ENCODE measurements around the gene CLDN6. TPM values are rescaled to one million over a fixed set of nuclear protein-coding genes. Genes with fewer than 3 reads are reported as not detected.

CLDN6 gene
- total and polyA plus RNA-seq, 7 experiments from 2014 or later, result not detected

- ChIA-PET POLR2A (interaction anchor here (1.7 kb wide), 1 partner anchor 10 kb away, joined by 4 read pairs; the partner anchor contains the start of genes HCFC1R1 and THOC6), CTCF (interaction anchor here (1.1 kb wide), 1 partner anchor 9 kb away, joined by 4 read pairs; no protein-coding TSS in a partner anchor)
- Mint-ChIP-seq H3K9me3 (no peaks in the 10 kb centered on the region), H3K4me3 (peak within 1 kb of the TSS in 3 of 10 donors; percentile 40 to 56 (median 55)), H3K4me1 (peaks cover 5 to 23% (median 12%) of the 10 kb centered on the region in 7 donors), H3K36me3 (no peaks in the 10 kb centered on the region), H3K27me3 (peaks cover 0 to 26% (median 3%) of the 10 kb centered on the region in 5 donors), H3K27ac (no peak within 1 kb of the TSS)
- intact Hi-C loops (cut with micrococcal nuclease), result no loop called here
- Histone ChIP-seq H3K4me3 (ENCODE audit: low read length) (no peak within 1 kb of the TSS), H3K9me3 (ENCODE audit: control insufficient read depth in 2 of 3, low read length in 3 of 3) (no peaks in the 10 kb centered on the region), H3K27me3 (ENCODE audit: control insufficient read depth in 2 of 2, insufficient read depth in 2 of 2, low read length in 2 of 2) (no peaks in the 10 kb centered on the region), H3K4me1 (ENCODE audit: control insufficient read depth in 2 of 2, insufficient read depth in 2 of 2, low read length in 2 of 2) (peaks cover 9% of the 10 kb centered on the region in 2 donors), H3K27ac (ENCODE audit: low read depth, low read length) (no peak within 1 kb of the TSS), H3K36me3 (ENCODE audit: control insufficient read depth in 2 of 3, insufficient read depth in 3 of 3, low read length in 3 of 3) (no peaks in the 10 kb centered on the region)
- DNase-seq, result no peak
- ATAC-seq, result peak; percentile 42
Measured at GRCh38 chr16:3012828-3013420, 5.1 kb downstream of the CLDN6 start, which contains the start of gene CLDN9. Gene CLDN9, plus strand, starts transcription at chr16:3012923. Its CDS starts 440 bp downstream, at chr16:3013363.

GRCh38 chr16:3012246-3012645 is 5.7 kb downstream of the CLDN6 start:
- DNase-seq (no peak), ATAC-seq (no peak)
- no peak overlapping the region for H3K4me3 ChIP-seq (ENCODE audit: low read length)
- no peaks in the 10 kb centered on the region for H3K9me3 ChIP-seq (ENCODE audit: control insufficient read depth in 2 of 3, low read length in 3 of 3)
- H3K27ac ChIP-seq (ENCODE audit: low read depth, low read length), result no peak overlapping the region
- H3K9me3 Mint-ChIP-seq, result no peaks in the 10 kb centered on the region
- no peaks in the 10 kb centered on the region for H3K27me3 ChIP-seq (ENCODE audit: control insufficient read depth in 2 of 2, insufficient read depth in 2 of 2, low read length in 2 of 2)
- peak overlapping the region in 3 of 10 donors; percentile 40 to 56 (median 55) for H3K4me3 Mint-ChIP-seq
- no peaks in the 10 kb centered on the region for H3K36me3 ChIP-seq (ENCODE audit: control insufficient read depth in 2 of 3, insufficient read depth in 3 of 3, low read length in 3 of 3)
- ChIA-PET CTCF (interaction anchor here (1.1 kb wide), 1 partner anchor 8 kb away, joined by 4 read pairs; no protein-coding TSS in a partner anchor), POLR2A (interaction anchor here (1.0 to 1.7 kb wide), 2 partner anchors 11 to 122 kb away, joined by 4 read pairs; partner anchors contain the start of genes HCFC1R1, THOC6 and ZNF213)
- no peak overlapping the region for H3K27ac Mint-ChIP-seq
- peaks cover 0 to 26% (median 5%) of the 10 kb centered on the region in 5 donors for H3K27me3 Mint-ChIP-seq
- H3K4me1 Mint-ChIP-seq, result peaks cover 12 to 28% (median 18%) of the 10 kb centered on the region in 7 donors
- no peaks in the 10 kb centered on the region for H3K36me3 Mint-ChIP-seq
- intact Hi-C loops (cut with micrococcal nuclease), result no loop called here
- H3K4me1 ChIP-seq (ENCODE audit: control insufficient read depth in 2 of 2, insufficient read depth in 2 of 2, low read length in 2 of 2), result peaks cover 16% of the 10 kb centered on the region in 2 donors

GRCh38 chr16:3010510-3010909 is 7.5 kb downstream of the CLDN6 start:
- ChIA-PET POLR2A (interaction anchor here (0.6 to 2.1 kb wide), 4 partner anchors 10 to 301 kb away, joined by 3 to 12 read pairs (median 4); partner anchors contain the start of gene TNFRSF12A), CTCF (interaction anchor here (1.5 kb wide), 1 partner anchor 18 kb away, joined by 3 read pairs; no protein-coding TSS in a partner anchor)
- no peaks in the 10 kb centered on the region for H3K9me3 ChIP-seq (ENCODE audit: control insufficient read depth in 2 of 3, low read length in 3 of 3)
- ATAC-seq (no peak), DNase-seq (no peak)
- H3K4me1 ChIP-seq (ENCODE audit: control insufficient read depth in 2 of 2, insufficient read depth in 2 of 2, low read length in 2 of 2), result peaks cover 21 to 23% of the 10 kb centered on the region in 2 donors
- H3K36me3 ChIP-seq (ENCODE audit: control insufficient read depth in 2 of 3, insufficient read depth in 3 of 3, low read length in 3 of 3), result no peaks in the 10 kb centered on the region
- no peak overlapping the region for H3K4me3 ChIP-seq (ENCODE audit: low read length)
- peaks cover 0 to 24% (median 5%) of the 10 kb centered on the region in 5 donors for H3K27me3 Mint-ChIP-seq
- no peaks in the 10 kb centered on the region for H3K9me3 Mint-ChIP-seq
- H3K27ac ChIP-seq (ENCODE audit: low read depth, low read length), result no peak overlapping the region
- H3K4me3 Mint-ChIP-seq, result no peak overlapping the region
- no peak overlapping the region for H3K27ac Mint-ChIP-seq
- intact Hi-C loops (cut with micrococcal nuclease), result no loop called here
- H3K4me1 Mint-ChIP-seq, result peaks cover 18 to 34% (median 24%) of the 10 kb centered on the region in 7 donors
- H3K36me3 Mint-ChIP-seq, result peaks cover 0 to 1% (median 0%) of the 10 kb centered on the region in 5 donors
- no peaks in the 10 kb centered on the region for H3K27me3 ChIP-seq (ENCODE audit: control insufficient read depth in 2 of 2, insufficient read depth in 2 of 2, low read length in 2 of 2)

- no peaks in the 10 kb centered on the region for H3K9me3 ChIP-seq (ENCODE audit: control insufficient read depth in 2 of 3, low read length in 3 of 3)
- Mint-ChIP-seq H3K4me1 (peaks cover 18 to 34% (median 24%) of the 10 kb centered on the region in 7 donors), H3K27ac (no peak overlapping the region), H3K4me3 (no peak overlapping the region), H3K36me3 (peaks cover 0 to 1% (median 0%) of the 10 kb centered on the region in 5 donors), H3K9me3 (no peaks in the 10 kb centered on the region), H3K27me3 (peaks cover 0 to 24% (median 5%) of the 10 kb centered on the region in 5 donors)
- H3K36me3 ChIP-seq (ENCODE audit: control insufficient read depth in 2 of 3, insufficient read depth in 3 of 3, low read length in 3 of 3), result no peaks in the 10 kb centered on the region
- H3K4me3 ChIP-seq (ENCODE audit: low read length), result no peak overlapping the region
- DNase-seq (no peak), ATAC-seq (no peak)
- intact Hi-C loops (cut with micrococcal nuclease), result no loop called here
- ChIA-PET POLR2A (interaction anchor here (0.6 to 2.1 kb wide), 4 partner anchors 11 to 301 kb away, joined by 3 to 12 read pairs (median 4); partner anchors contain the start of gene TNFRSF12A), CTCF (interaction anchor here (1.5 kb wide), 1 partner anchor 19 kb away, joined by 3 read pairs; no protein-coding TSS in a partner anchor)
- no peak overlapping the region for H3K27ac ChIP-seq (ENCODE audit: low read depth, low read length)
- H3K4me1 ChIP-seq (ENCODE audit: control insufficient read depth in 2 of 2, insufficient read depth in 2 of 2, low read length in 2 of 2), result peaks cover 21 to 23% of the 10 kb centered on the region in 2 donors
- no peaks in the 10 kb centered on the region for H3K27me3 ChIP-seq (ENCODE audit: control insufficient read depth in 2 of 2, insufficient read depth in 2 of 2, low read length in 2 of 2)
Measured at GRCh38 chr16:3009568-3010390, 8.2 kb downstream of the CLDN6 start.

GRCh38 chr16:3008690-3009037 is 9.3 kb downstream of the CLDN6 start:
- H3K27ac Mint-ChIP-seq, result no peak overlapping the region
- no peaks in the 10 kb centered on the region for H3K36me3 ChIP-seq (ENCODE audit: control insufficient read depth in 2 of 3, insufficient read depth in 3 of 3, low read length in 3 of 3)
- DNase-seq, result no peak
- no peak overlapping the region for H3K4me3 ChIP-seq (ENCODE audit: low read length)
- peaks cover 21 to 23% of the 10 kb centered on the region in 2 donors for H3K4me1 ChIP-seq (ENCODE audit: control insufficient read depth in 2 of 2, insufficient read depth in 2 of 2, low read length in 2 of 2)
- CTCF ChIA-PET, result interaction anchor here (1.0 to 2.0 kb wide), 2 partner anchors 19 to 25 kb away, joined by 3 to 8 read pairs; no protein-coding TSS in a partner anchor
- peaks cover 18 to 35% (median 28%) of the 10 kb centered on the region in 7 donors for H3K4me1 Mint-ChIP-seq
- H3K9me3 Mint-ChIP-seq, result no peaks in the 10 kb centered on the region
- intact Hi-C loops (cut with micrococcal nuclease), result no loop called here
- peak overlapping the region in 7 of 10 donors; percentile 68 to 83 (median 73) for H3K4me3 Mint-ChIP-seq
- no peak overlapping the region for H3K27ac ChIP-seq (ENCODE audit: low read depth, low read length)
- no peaks in the 10 kb centered on the region for H3K27me3 ChIP-seq (ENCODE audit: control insufficient read depth in 2 of 2, insufficient read depth in 2 of 2, low read length in 2 of 2)
- ATAC-seq, result no peak
- H3K9me3 ChIP-seq (ENCODE audit: control insufficient read depth in 2 of 3, low read length in 3 of 3), result no peaks in the 10 kb centered on the region
- H3K36me3 Mint-ChIP-seq, result peaks cover 0 to 1% (median 0%) of the 10 kb centered on the region in 5 donors
- H3K27me3 Mint-ChIP-seq, result peaks cover 0 to 18% (median 5%) of the 10 kb centered on the region in 5 donors
- POLR2A ChIA-PET, result interaction anchor here (0.7 to 3.2 kb wide), 8 partner anchors 11 to 527 kb away, joined by 3 to 12 read pairs (median 6); partner anchors contain the start of genes HCFC1R1, THOC6 and TNFRSF12A
